Loucy (cell line): ENCODE data around the gene PHYHD1.

Source experiments
- H2AFZ ChIP-seq: fragments of 200-600 bp; sonication (generic); 2 replicates; pipeline ENCODE4 v1.6.0; 2016; ENCODE audit warnings: antibody characterized with exemption, mild to moderate bottlenecking, low read length, moderate library complexity
- H3F3A ChIP-seq: fragments of 200-600 bp; 2 replicates; pipeline ENCODE4 v1.6.0; 2016; ENCODE audit warnings: antibody characterized with exemption, low read depth, mild to moderate bottlenecking
- H3K27me3 ChIP-seq: fragments of 200-600 bp; sonication (generic); 2 replicates; pipeline ENCODE4 v1.6.1; 2014; ENCODE audit warnings: low read length, mild to moderate bottlenecking; ENCODE audit not compliant: insufficient read depth, poor library complexity, severe bottlenecking
- H3K36me3 ChIP-seq: fragments of 200-600 bp; sonication (generic); 2 replicates; pipeline ENCODE4 v1.6.1; 2016; ENCODE audit warnings: low read length; ENCODE audit not compliant: insufficient read depth
- H3K4me1 ChIP-seq: fragments of 200-600 bp; sonication (generic); 2 replicates; pipeline ENCODE4 v1.5.1; 2014; ENCODE audit warnings: low read length, mild to moderate bottlenecking; ENCODE audit not compliant: insufficient read depth, poor library complexity, severe bottlenecking
- H3K4me2 ChIP-seq: fragments of 200-600 bp; sonication (generic); 2 replicates; pipeline ENCODE4 v1.6.0; 2014; ENCODE audit warnings: antibody characterized with exemption, low read length, low read depth, mild to moderate bottlenecking; ENCODE audit not compliant: poor library complexity, severe bottlenecking
- H3K4me3 ChIP-seq: fragments of 200-600 bp; sonication (generic); 2 replicates; pipeline ENCODE4 v1.5.1; 2014; ENCODE audit warnings: low read length, mild to moderate bottlenecking, mixed read lengths; ENCODE audit not compliant: poor library complexity, severe bottlenecking
- H3K79me2 ChIP-seq: fragments of 200-600 bp; sonication (generic); 2 replicates; pipeline ENCODE4 v1.6.1; 2014; ENCODE audit warnings: low read length; ENCODE audit not compliant: insufficient read depth
- H3K9ac ChIP-seq: fragments of 200-600 bp; sonication (generic); 2 replicates; pipeline ENCODE4 v1.6.0; 2014; ENCODE audit warnings: mild to moderate bottlenecking, low read depth, low read length, moderate library complexity; ENCODE audit not compliant: poor library complexity, severe bottlenecking
- H3K9me2 ChIP-seq: fragments of 200-600 bp; sonication (generic); replicated peaks from 2 replicates; pipeline ENCODE4 v1.6.1; 2016; ENCODE audit warnings: low read depth, low read length, mixed read lengths
- H3K9me3 ChIP-seq: fragments of 200-600 bp; sonication (generic); 2 replicates; pipeline ENCODE4 v1.6.1; 2014; ENCODE audit warnings: mild to moderate bottlenecking, antibody characterized with exemption, low read length, low read depth; ENCODE audit not compliant: insufficient read depth
- H4K20me1 ChIP-seq: fragments of 200-600 bp; sonication (generic); 2 replicates; pipeline ENCODE4 v1.6.0; 2014; ENCODE audit warnings: antibody characterized with exemption, low read length, mild to moderate bottlenecking; ENCODE audit not compliant: insufficient read depth, poor library complexity, severe bottlenecking
- CTCF ChIP-seq: fragments of 200-600 bp; sonication (generic); conservative IDR thresholded peaks from 2 replicates; pipeline ENCODE4 v1.5.1; 2014; ENCODE audit warnings: mild to moderate bottlenecking, antibody characterized with exemption, low read length
- EZH2phosphoT487 ChIP-seq: fragments of 200-600 bp; IDR thresholded peaks from 2 replicates; pipeline ENCODE4 v1.6.1; 2018; ENCODE audit warnings: antibody characterized with exemption, mild to moderate bottlenecking, moderate library complexity, borderline replicate concordance

The PHYHD1 gene

GRCh38 chr9:128919402-128920089 is 1.2 kb upstream of the PHYHD1 start:
- H3K79me2 ChIP-seq: no peaks in the 10 kb centered on the region
- no peaks in the 10 kb centered on the region for H3K4me1 ChIP-seq
- no peak for TF ChIP-seq CTCF
- TF ChIP-seq EZH2phosphoT487: no peak
- H4K20me1 ChIP-seq: no peaks in the 10 kb centered on the region
- no peaks in the 10 kb centered on the region for H3K9me2 ChIP-seq
- no peaks in the 10 kb centered on the region for H3K27me3 ChIP-seq
- no peaks in the 10 kb centered on the region for H3K9me3 ChIP-seq
- no peak overlapping the region for H3K9ac ChIP-seq
- H3F3A ChIP-seq: no peaks in the 10 kb centered on the region
- peaks cover 15% of the 10 kb centered on the region; the same call in 1 of the 2 replicates for H3K36me3 ChIP-seq
- no peak overlapping the region for H2AFZ ChIP-seq
- no peak overlapping the region for H3K4me3 ChIP-seq
- H3K4me2 ChIP-seq: no peak overlapping the region

GRCh38 chr9:128921881-128922763 is 1.3 kb downstream of the PHYHD1 start:
- H3K36me3 ChIP-seq: peaks cover 11% of the 10 kb centered on the region; the same call in 1 of the 2 replicates
- H3K9ac ChIP-seq: no peak overlapping the region
- no peaks in the 10 kb centered on the region for H3K9me3 ChIP-seq
- TF ChIP-seq CTCF: no peak
- TF ChIP-seq EZH2phosphoT487: no peak
- no peaks in the 10 kb centered on the region for H3K79me2 ChIP-seq
- no peak overlapping the region for H2AFZ ChIP-seq
- H3K4me1 ChIP-seq: no peaks in the 10 kb centered on the region
- no peaks in the 10 kb centered on the region for H3F3A ChIP-seq
- no peak overlapping the region for H3K4me2 ChIP-seq
- H4K20me1 ChIP-seq: no peaks in the 10 kb centered on the region
- no peaks in the 10 kb centered on the region for H3K9me2 ChIP-seq
- no peaks in the 10 kb centered on the region for H3K27me3 ChIP-seq
- no peak overlapping the region for H3K4me3 ChIP-seq

- H3F3A ChIP-seq: no peaks in the 10 kb centered on the region
- no peaks in the 10 kb centered on the region for H3K36me3 ChIP-seq
- H3K27me3 ChIP-seq: no peaks in the 10 kb centered on the region
- no peaks in the 10 kb centered on the region for H3K9me3 ChIP-seq
- no peaks in the 10 kb centered on the region for H3K9me2 ChIP-seq
- H4K20me1 ChIP-seq: no peaks in the 10 kb centered on the region
- no peak overlapping the region for H3K4me2 ChIP-seq
- TF ChIP-seq EZH2phosphoT487 (no peak), CTCF (no peak)
- no peaks in the 10 kb centered on the region for H3K4me1 ChIP-seq
- no peak overlapping the region for H3K4me3 ChIP-seq
- no peak overlapping the region for H2AFZ ChIP-seq
- no peaks in the 10 kb centered on the region for H3K79me2 ChIP-seq
- H3K9ac ChIP-seq: no peak overlapping the region
Measured at GRCh38 chr9:128923493-128923883, 2.7 kb downstream of the PHYHD1 start.
